ENCODE results near the gene FANCC.

DNA sequence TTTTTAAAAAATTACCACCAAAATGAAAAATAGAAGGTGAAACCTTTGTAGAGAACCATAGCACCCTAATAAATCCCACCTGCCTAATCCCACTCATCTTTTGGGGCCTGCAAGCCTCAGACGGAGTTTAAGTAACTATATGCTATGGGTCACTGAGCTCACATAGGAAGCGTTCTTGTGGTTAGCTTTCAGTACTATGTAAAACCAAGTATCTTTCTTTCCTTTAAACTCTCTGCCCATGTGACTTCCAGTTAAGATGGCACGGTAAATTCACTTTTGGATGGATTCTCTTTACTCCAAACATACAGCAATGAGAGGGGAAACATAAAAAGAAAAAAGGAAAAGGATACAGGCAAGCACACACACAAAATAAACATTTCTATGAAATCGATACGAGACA is 50.9 kb downstream of the FANCC start:
- TF ChIP-seq POLR2A (IDR thresholded peaks at IDR 0.05): no peak
- no peak for TF ChIP-seq POLR2AphosphoS5 (IDR thresholded peaks at IDR 0.05)
- TF ChIP-seq, protein P1, sequence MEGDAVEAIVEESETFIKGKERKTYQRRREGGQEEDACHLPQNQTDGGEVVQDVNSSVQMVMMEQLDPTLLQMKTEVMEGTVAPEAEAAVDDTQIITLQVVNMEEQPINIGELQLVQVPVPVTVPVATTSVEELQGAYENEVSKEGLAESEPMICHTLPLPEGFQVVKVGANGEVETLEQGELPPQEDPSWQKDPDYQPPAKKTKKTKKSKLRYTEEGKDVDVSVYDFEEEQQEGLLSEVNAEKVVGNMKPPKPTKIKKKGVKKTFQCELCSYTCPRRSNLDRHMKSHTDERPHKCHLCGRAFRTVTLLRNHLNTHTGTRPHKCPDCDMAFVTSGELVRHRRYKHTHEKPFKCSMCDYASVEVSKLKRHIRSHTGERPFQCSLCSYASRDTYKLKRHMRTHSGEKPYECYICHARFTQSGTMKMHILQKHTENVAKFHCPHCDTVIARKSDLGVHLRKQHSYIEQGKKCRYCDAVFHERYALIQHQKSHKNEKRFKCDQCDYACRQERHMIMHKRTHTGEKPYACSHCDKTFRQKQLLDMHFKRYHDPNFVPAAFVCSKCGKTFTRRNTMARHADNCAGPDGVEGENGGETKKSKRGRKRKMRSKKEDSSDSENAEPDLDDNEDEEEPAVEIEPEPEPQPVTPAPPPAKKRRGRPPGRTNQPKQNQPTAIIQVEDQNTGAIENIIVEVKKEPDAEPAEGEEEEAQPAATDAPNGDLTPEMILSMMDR (IDR thresholded peaks at IDR 0.05): no peak
- TF ChIP-seq EP300 (IDR thresholded peaks at IDR 0.05): no peak
